K562 treated with DMSO at 1 percent for 24 hours (cell line): ENCODE measurements around the gene CYP2E1. TPM values are rescaled to one million over a fixed set of nuclear protein-coding genes. Genes with fewer than 3 reads are reported as not detected.

Experiments
- total RNA-seq: library from RNA; unstranded; fragments of 300-600 nt; gene quantifications from 2 replicates; pipeline ENCODE4 v1.2.3, GENCODE V29; 2022; ENCODE audit warnings: low read depth; ENCODE audit not compliant: insufficient read depth

CYP2E1 gene
- total RNA-seq: 0.54 TPM in 1 of 2 replicates, not detected in the other

GRCh38 chr10:133526957-133527588, at the start of gene CYP2E1:
TSS of gene CYP2E1 (plus strand) at chr10:133527363. CDS start at chr10:133527396, 33 bp downstream.

GRCh38 chr10:133565441-133566294, 38.5 kb downstream of the CYP2E1 start, which contains the start of gene SYCE1:
TSS of gene SYCE1 (minus strand) at chr10:133565583. CDS start at chr10:133565529, 54 bp downstream.

Other genes starting within 250 kb of the CYP2E1 start
- gene TUBGCP2, start 218.5 kb upstream of the CYP2E1 start, total RNA-seq: 36.7 and 41.7 TPM in 2 replicates
- 46.4 and 49.4 TPM in 2 replicates for gene ZNF511, start 218.4 kb upstream of the CYP2E1 start, total RNA-seq
- gene CALY, start 190.5 kb upstream of the CYP2E1 start, total RNA-seq: not detected in 2 replicates
- not detected in 2 replicates for gene PRAP1, start 180.0 kb upstream of the CYP2E1 start, total RNA-seq
- 14.8 and 15.0 TPM in 2 replicates for gene FUOM, start 169.3 kb upstream of the CYP2E1 start, total RNA-seq
- gene ECHS1, start 154.0 kb upstream of the CYP2E1 start, total RNA-seq: 82.2 and 87.2 TPM in 2 replicates
- 4.4 and 5.6 TPM in 2 replicates for gene PAOX, start 148.1 kb upstream of the CYP2E1 start, total RNA-seq
- gene MTG1, start 133.2 kb upstream of the CYP2E1 start, total RNA-seq: 20.2 and 25.7 TPM in 2 replicates
- gene SPRN, start 102.7 kb upstream of the CYP2E1 start, total RNA-seq: 1.4 and 1.5 TPM in 2 replicates
- gene SCART1, start 73.4 kb upstream of the CYP2E1 start, total RNA-seq: 3.2 and 4.9 TPM in 2 replicates
- 0.54 and 0.87 TPM in 2 replicates for gene SYCE1, start 38.2 kb downstream of the CYP2E1 start, total RNA-seq
- gene FRG2B, start 99.4 kb downstream of the CYP2E1 start, total RNA-seq: 0.64 TPM in 1 of 2 replicates, not detected in the other